Activated T-cell treated with anti-CD3 and anti-CD28 coated beads for 4 hours (primary cell): ENCODE measurements around the gene UACA.
"Not testable (repeated sequence)": the region's sequence is repeated elsewhere in the genome, so short reads cannot be mapped to it uniquely, and the experiment has no call there.

Experiments used
- DNase-seq: peaks from one replicate; pipeline ENCODE4 v3.0.0-alpha.2; 2020

Gene UACA, protein sequence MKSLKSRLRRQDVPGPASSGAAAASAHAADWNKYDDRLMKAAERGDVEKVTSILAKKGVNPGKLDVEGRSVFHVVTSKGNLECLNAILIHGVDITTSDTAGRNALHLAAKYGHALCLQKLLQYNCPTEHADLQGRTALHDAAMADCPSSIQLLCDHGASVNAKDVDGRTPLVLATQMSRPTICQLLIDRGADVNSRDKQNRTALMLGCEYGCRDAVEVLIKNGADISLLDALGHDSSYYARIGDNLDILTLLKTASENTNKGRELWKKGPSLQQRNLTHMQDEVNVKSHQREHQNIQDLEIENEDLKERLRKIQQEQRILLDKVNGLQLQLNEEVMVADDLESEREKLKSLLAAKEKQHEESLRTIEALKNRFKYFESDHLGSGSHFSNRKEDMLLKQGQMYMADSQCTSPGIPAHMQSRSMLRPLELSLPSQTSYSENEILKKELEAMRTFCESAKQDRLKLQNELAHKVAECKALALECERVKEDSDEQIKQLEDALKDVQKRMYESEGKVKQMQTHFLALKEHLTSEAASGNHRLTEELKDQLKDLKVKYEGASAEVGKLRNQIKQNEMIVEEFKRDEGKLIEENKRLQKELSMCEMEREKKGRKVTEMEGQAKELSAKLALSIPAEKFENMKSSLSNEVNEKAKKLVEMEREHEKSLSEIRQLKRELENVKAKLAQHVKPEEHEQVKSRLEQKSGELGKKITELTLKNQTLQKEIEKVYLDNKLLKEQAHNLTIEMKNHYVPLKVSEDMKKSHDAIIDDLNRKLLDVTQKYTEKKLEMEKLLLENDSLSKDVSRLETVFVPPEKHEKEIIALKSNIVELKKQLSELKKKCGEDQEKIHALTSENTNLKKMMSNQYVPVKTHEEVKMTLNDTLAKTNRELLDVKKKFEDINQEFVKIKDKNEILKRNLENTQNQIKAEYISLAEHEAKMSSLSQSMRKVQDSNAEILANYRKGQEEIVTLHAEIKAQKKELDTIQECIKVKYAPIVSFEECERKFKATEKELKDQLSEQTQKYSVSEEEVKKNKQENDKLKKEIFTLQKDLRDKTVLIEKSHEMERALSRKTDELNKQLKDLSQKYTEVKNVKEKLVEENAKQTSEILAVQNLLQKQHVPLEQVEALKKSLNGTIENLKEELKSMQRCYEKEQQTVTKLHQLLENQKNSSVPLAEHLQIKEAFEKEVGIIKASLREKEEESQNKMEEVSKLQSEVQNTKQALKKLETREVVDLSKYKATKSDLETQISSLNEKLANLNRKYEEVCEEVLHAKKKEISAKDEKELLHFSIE (N-terminal part only)

DNA sequence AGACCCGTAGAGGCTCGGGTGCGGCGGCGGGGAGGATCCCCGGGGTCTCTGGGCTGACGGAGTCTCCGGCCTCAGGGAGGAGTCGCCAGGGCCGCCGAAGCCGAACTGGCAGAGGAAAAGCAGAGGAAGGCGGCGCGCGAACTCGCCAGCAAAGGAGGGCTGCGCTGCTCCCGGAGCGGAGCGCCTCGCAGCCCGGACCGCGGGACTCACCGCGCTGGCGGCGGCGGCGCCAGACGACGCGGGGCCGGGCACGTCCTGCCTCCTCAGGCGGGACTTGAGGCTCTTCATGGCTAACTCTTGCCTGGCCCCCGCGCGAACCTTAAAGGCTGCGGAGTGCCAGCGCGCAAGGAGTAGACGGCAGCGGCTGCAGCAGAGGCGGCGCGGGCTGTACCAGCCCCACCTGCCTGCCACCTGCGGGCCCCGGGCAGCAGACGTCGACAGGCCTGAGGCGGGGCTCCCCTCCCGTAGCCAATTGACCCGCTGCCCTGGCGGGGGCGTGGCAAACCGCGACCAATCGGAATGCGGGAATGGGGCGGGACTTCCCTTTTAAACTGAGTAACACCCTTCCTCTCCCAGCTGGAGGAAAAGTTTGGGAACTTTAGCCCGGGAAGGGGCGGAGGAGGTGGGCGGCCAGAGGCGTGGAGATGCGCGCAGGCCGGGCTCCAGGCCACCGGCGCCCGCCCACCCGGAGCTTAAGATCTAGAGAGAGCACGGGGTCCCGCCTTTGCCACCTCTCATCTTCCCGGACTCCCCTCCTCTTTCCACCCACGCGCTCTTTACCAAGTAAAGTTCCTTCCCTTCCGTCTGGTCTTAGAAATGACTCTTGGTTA lies at the start of gene UACA:
Gene UACA, minus strand, starts transcription at position 439 of the 830 bp plus-strand sequence. Its CDS starts 151 bp downstream, at position 288.
- DNase-seq = peak; percentile 51

DNA sequence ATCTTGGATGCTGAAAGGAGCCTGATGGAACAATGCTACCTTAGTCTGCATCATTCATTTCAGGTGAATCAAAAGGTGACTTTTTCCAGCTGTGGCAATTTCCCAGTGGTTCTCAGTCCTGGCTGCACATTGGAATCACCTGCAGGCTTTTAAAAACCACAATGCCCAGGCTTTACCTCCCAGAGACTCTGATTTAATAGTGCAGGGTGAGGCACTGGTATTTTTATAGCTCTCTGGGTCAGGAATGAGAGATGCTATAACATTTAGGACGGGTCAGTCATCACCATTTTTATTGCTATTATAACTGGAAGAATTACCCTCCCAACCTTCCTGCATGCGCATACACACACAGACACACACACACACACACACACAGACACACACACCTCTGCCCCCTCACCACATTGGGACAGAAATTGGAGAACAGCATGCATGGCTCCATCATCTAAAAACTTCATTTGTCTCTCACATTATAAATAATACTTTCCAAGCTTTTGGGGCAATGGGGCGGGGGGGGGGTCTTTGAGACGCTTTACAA lies 49.5 kb upstream of the UACA start:
- DNase-seq = no peak

DNA sequence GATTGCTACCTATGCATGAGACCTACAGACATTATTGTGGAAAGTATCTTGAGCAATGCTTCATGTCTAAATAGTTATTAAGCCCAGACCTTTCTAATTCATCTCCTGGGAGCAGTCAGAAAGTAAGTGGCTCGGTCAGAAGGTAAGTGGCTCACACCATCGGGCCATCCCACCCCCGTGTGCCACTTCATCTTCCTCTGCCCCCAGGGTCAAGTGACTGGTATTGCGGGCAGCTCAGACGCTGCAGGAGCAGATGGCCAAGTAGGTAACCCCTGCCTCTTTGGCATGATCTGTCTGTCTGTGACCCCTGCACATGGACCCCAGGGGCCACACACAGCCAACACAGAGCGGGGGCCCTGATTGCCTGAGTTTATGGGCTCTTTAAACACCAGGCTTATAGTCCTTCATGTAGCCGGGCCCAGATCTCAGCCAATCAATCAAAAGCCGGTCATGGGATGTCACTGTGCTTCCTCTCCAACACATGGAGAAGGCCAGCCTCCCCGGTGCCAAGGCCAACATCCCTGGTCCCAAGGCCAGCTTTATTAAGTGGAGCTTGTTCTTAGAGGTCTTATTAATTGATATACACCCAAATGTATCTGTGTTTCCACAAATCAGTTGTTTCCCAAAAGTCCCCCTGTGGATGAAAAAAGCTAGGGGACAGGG lies 47.7 kb upstream of the UACA start:
- no peak for DNase-seq

DNA sequence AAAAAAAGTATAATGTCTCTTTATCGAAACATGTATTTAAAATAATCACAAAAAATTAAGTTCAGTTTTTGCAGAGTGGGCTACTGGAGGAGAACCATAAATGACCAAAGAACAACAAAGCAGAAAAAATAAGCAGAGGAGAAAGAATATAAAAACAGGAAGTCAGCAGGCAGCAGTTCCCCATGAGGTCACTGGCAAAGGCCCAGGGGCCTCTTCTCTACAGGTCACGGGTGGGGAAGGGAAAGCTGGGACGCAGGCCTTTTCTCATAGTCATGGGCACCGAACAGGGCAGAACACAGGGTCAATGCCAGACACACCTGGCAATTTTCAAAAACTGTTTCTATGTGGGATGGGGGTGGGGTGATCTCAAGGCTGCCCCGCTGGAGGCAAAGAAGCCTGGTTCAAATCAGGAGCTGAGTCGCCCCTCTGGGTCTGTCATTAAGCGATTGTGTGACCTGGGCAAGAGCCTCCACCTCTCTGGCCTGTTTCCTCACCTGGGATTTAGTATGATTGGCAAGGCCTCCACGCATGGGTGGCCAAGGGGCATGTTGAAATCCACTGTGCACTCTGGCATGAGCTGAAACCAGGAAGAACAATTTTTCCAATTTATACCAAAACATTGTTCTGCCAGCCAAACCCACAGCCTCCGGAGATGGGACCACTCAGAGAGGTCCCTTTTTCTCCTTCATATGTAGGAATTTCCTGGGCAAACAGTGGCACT lies 43.8 kb upstream of the UACA start:
- no peak for DNase-seq

DNA sequence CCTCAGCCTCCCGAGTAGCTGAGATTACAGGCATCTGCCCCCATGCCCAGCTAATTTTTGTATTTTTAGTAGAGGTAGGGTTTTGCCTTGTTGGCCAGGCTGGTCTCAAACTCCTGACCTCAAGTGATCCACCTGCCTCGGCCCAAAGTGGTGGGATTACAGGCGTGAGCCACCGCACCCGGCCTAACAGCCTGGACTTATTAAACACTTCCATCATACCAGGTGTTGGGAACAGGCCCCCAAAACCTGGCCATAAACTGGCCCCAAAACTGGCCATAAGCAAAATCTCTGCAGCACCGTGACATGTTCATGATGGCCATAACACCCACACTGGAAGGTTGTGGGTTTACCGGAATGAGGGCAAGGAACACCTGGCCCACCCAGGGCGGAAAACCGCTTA lies 41.0 kb upstream of the UACA start:
- not testable (repeated sequence) for DNase-seq

DNA sequence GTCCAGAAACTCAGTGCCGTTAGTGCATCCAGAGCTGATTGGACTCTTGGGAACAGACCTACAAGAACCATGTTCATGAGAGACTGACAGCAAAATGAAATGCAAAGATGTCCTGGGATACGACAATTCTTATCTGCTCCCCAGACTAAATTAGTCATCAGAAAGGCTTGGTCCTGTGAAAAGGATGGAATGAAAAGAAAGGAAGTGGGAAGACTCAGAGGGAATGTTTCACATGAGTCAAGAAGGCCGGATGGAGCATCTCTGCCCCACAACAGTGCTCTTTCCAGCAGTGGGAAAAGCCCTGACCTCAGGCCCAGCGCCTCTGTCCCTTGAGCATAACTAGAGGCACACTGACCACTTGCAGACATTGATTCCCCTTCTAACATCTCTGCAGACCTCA lies 39.3 kb upstream of the UACA start:
- DNase-seq = no peak

DNA sequence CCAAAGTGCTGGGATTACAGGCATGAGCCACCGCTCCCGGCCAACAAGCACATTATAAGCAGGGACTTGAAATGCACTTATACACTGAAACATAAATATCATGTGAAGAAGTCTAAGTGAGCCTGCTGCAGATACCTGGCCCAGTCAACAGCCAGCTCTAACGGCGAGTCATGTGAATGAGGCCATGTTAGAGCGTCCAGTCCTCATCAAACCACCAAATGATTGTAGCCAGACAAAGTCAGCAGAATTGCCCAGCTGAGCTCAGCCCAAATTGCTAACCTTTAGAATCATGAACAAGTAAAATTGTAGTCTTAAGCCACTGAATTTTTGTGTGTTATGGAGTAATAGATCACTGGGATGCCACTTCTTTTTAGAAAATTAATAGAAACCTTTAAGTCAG lies 37.8 kb upstream of the UACA start:
- DNase-seq = no peak

DNA sequence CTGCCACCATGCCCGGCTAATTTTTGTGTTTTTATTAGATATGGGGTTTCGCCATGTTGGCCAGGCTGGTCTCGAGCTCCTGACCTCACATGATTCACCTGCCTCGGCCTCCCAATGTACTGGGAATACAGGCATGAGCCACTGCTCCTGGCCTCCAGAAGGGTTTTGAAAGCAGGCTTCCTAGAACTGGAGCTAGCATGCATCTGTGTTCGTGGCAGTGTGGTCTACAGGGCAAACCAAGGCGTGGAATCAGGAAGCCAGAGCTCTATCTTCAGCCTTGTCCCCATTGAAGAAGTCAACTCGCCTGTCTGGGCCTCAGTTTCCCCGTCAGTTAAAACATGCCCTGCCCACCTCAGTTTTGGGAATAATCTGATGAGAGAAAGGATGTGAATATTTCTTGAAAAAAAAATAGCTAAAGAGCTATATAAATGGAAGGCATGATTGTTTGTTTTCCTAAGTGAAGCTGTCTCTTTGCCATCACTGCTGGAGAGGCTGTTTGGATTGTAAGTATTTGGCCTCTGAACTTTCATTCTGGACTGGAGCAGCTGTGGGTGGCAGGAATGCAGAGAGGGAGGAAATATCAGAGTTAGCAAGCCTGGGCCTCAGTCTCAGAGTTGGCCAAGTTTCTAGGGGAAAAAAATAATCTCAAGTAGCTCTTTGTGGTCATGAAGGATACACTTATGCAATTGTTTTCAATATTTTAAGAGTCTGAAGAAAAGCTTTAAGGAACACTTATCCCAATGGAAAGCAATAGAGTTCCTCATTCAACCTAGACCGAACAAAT lies 36.5 kb upstream of the UACA start:
- no peak for DNase-seq

DNA sequence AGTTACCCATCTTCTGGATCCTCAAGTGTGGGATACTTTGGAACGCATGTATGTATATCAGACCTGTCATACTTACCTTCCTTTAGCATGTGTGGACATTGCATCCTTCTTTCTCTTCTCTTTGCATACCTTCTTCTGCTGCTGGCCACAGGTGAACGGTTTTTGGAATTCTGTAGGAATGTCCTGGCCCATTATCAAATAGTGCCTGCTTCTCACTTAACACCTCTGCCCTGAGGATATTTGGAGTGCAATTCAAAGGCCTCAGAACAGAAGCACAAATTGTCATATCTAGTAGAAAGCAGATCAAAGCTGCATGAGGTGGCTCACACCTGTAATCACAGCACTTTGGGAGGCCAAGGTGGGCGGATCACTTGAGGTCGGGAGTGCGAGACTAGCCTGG lies 34.1 kb upstream of the UACA start:
- no peak for DNase-seq

DNA sequence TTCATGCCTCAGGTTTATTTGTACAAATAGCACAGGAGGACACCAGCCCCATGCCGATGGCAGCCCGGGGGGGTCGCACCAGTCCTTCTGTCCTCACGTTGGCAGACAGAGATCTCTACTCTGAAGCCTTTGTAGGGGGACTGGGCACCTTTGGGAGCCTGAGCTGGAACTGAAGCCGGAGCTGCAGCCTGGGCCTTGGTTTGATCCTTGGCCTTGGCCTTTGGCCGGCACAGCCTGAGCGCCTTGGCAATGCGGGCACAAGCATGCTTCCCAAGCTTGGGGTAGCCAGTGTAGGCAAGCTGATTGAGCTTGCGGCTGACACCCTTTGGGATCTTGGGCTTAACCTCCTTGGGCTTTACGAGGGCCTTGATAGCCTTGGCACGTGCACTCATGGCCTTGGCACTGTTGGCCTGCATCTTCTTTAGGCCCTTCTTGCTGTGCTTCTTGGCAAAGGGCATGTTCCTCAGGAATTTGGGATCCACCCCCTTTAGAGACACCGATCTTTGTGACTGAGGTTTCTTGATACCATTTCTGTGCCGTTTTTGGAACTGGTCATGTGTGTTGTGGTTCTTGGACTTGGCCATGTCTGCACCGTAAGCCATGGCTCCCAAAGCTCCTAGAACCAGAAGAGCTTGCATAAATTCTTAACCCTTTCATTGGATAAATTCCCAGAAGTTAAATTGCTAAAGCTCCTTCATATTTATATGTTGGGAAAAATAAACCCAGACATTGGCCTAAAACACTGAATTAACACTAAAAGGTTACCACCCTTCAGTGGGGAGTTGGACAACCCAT lies 33.4 kb upstream of the UACA start:
- DNase-seq = no peak

DNA sequence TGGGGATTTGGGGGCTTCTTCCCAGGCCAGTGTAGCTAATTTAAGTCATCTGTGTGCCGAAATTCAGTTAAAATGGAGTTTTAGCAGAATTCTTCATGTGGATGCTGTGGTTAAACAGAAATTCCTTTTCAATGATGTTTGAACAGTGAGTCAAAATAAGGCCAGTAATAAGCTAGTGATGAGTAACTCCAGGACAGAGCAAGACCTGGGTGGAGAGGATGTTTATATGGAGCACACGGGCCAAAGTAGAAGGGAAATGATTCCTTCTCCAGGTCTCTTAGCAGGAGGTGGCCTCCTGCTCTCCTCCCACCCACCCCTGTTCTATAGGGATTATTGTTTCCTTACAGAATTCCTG lies 31.9 kb upstream of the UACA start:
- no peak for DNase-seq

DNA sequence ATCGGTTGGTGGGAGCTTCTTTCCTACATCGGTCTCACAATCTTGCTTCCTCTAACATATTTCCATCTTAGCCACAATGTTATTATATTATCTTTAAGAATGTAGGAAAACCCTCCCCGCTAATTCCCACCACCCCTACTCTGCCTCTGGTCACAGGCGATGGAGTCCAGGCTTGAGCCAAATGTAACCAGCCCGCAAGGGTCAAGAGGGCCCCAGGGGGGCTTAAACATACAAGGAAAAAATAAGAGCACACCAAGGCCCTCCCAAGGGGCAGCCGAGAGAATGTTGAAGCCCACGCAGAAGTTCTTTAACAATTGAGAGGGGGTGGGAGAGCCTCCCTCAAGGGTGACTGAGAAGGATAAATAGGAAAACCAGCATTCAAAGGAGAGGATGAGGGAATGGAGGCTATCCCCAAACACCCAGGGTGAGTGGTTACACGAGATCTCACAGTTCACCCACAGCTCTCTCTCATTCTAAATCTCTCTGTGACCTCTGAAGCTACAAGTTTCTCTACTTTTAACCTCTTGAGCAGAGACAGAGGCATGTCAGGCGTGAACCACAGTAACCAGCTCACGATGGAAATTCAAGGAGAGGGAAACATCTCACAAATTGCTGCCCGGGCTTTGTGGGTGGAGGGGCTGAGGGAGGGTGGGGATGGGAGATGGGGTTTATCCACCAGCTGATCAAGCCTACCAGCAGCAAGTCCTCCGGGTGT lies 31.4 kb upstream of the UACA start:
- no peak for DNase-seq

DNA sequence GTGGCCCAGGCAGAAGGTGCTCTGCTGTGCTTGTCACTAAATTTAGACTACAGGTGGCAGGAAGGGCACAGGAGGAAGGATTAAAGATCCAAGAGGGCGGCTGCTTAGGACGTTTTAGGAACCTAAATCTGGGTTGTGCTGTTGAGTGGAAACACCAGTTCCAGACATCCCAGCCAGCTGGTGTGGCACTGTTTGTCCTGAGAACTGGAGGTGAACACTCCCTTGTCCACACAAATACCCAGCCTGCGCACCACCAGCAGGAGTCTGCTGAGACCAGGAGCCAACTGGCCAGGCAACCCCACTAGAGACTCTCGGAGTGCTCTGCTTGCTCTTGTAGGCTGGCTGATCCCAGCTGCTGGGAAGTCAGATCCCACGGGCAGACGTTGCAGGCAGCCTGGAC lies 30.3 kb upstream of the UACA start:
- DNase-seq = no peak

DNA sequence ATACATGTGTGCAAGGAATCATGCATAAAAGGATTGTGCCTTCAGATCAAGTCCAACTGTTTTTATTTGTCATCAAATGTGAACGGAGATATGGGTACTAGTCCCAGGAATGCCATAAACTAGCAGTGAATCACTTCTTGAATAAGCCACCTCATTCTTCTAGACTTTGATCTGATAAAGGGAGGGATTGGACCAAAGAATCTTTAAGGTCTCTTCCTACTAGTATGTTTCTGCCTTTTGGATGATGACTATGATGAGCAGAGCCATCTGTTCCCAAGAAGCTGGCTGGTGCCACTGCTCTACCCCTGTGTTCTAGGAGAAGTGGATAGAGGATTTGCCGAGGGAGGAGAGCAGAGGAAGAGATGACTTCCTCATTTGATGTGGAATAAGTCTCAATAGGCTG lies 28.8 kb upstream of the UACA start:
- DNase-seq = no peak

DNA sequence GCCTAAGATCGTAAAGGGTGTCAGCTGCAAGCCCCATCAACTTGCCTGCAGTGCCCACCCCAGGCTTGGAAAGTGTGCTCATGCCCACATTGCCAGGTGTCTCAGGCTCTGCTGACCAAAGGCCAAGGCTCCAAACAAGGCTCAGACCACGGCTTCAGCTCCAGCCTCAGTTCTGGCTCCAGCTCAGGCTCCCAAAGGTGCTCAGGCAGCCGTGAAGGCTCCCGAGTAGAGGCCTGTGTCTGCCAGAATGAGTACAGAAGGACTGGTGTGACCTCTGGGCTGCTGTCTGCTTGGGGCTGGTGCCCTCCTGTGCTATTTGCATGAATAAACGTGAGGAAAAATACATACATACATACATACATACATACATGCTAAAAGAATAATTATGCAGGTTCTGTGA lies 27.9 kb upstream of the UACA start:
- DNase-seq = no peak

DNA sequence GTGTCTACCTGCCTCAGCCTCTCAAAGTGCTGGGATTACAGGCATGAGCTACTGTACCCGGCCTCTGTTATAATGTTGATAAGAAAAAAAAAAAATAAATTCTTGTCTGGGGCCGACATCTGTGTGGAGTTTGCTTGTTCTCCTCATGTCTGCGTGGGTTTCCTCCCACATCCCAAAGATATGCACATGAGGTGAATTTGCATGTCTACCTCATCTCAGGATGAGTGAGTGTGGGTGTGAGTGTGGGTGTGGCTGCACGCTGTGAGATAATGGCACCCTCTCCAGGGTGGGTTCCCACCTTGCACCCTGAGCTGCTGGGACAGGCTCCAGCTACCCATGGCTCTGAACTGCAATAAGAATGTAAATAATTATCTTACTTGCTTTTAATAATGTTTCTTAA lies 25.9 kb upstream of the UACA start:
- DNase-seq = no peak

DNA sequence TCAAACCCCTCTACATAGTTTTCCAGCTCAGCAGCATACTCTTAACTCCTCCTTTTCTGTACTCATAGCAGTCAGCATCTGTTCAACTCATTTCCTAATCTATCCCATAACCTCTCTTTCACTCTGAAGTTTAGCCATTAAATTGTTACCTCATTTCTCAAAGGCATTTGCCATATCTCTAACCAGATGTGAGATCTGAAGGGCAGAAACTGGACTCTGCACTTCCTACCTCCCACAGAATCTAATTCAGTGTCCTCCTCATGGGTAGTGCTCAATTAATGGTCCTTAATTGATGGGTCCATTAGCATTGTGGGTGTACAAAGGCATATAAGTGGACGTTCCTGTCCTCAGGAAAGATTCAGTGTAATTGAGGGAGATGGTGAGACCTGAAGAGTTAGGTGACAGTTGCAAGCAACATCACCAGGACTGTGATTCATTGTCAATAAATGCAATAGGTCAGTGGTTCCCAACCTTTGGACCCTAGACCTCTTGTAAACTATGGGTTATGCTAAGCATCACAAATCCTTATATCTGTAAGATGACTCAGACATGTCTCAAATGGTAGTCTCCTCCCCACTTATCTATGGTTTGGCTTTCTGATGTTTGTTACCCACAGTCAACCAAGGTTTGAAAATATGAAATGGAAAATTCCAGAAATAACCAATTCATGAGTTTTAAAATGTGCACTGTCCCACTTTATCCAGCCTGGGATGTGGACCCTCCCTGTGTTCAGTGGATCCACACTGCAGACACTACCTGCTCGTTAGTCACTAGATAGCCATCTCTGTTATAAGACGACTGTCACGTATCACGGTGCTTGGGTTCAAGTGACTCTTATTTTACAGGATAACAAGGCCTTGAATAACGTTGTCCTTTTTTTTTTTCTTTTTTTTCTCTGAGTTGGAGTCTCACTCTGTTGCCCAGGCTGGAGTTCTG lies 25.0 kb upstream of the UACA start:
- no peak for DNase-seq
